Trophoblast cell (in vitro differentiated cells and primary cell): ENCODE data around the gene NUTM2F.
"Not testable (repeated sequence)": the region's sequence is repeated elsewhere in the genome, so short reads cannot be mapped to it uniquely, and the experiment has no call there.

Experiments used
- DNase-seq, 2 donors: peaks; one replicate each; pipeline ENCODE4 v3.0.0-alpha.2; 2016
- H2AFZ ChIP-seq: 2 replicates; pipeline ENCODE4 v1.6.1; 2013; ENCODE audit warnings: low read length, moderate library complexity, mild to moderate bottlenecking; ENCODE audit not compliant: insufficient read depth, poor library complexity
- H2AK5ac ChIP-seq: 2 replicates; pipeline ENCODE4 v1.6.1; 2013; ENCODE audit warnings: mild to moderate bottlenecking, low read length
- H2BK120ac ChIP-seq: 2 replicates; pipeline ENCODE4 v1.6.1; 2013; ENCODE audit warnings: low read length, mild to moderate bottlenecking, moderate library complexity; ENCODE audit not compliant: insufficient read depth, poor library complexity
- H2BK12ac ChIP-seq: 2 replicates; pipeline ENCODE4 v1.6.1; 2013; ENCODE audit warnings: mild to moderate bottlenecking, low read length, moderate library complexity
- H2BK5ac ChIP-seq: 2 replicates; pipeline ENCODE4 v1.6.1; 2013; ENCODE audit warnings: low read length, low read depth, moderate library complexity, mild to moderate bottlenecking; ENCODE audit not compliant: poor library complexity
- H3K14ac ChIP-seq: 2 replicates; pipeline ENCODE4 v1.6.1; 2013; ENCODE audit warnings: mild to moderate bottlenecking, low read length
- H3K18ac ChIP-seq: 2 replicates; pipeline ENCODE4 v1.6.1; 2013; ENCODE audit warnings: mild to moderate bottlenecking, low read length
- H3K23ac ChIP-seq: 2 replicates; pipeline ENCODE4 v1.6.1; 2013; ENCODE audit warnings: low read length
- H3K27ac ChIP-seq: 2 replicates; pipeline ENCODE4 v1.5.1; 2013; ENCODE audit warnings: low read depth, mild to moderate bottlenecking, inconsistent platforms, low read length, moderate library complexity
- H3K27me3 ChIP-seq: 2 replicates; pipeline ENCODE4 v1.6.1; 2013; ENCODE audit warnings: inconsistent platforms, mild to moderate bottlenecking, low read length, moderate library complexity; ENCODE audit not compliant: insufficient read depth
- H3K36me3 ChIP-seq, 2 experiments: 1 replicate in 1 of 2; 2 replicates in 1 of 2; pipeline ENCODE4 v1.6.1; 2013; ENCODE audit warnings: low read length in 2 of 2, mild to moderate bottlenecking in 2 of 2, moderate library complexity in 1 of 2; ENCODE audit not compliant: insufficient read depth in 2 of 2, control insufficient read depth in 1 of 2
- H3K4ac ChIP-seq: 2 replicates; pipeline ENCODE4 v1.6.1; 2013; ENCODE audit warnings: low read depth, mild to moderate bottlenecking, low read length, moderate library complexity
- H3K4me1 ChIP-seq, 2 experiments: 1 replicate in 1 of 2; 2 replicates in 1 of 2; pipeline ENCODE4 v1.6.1; 2013; ENCODE audit warnings: low read length in 2 of 2, mild to moderate bottlenecking in 2 of 2, moderate library complexity in 1 of 2; ENCODE audit not compliant: insufficient read depth in 2 of 2, control insufficient read depth in 1 of 2
- H3K4me2 ChIP-seq: 2 replicates; pipeline ENCODE4 v1.6.1; 2013; ENCODE audit warnings: inconsistent platforms, mild to moderate bottlenecking, low read length, moderate library complexity
- H3K4me3 ChIP-seq: 2 replicates; pipeline ENCODE4 v1.5.1; 2013; ENCODE audit warnings: mild to moderate bottlenecking, low read depth, low read length, inconsistent platforms
- H3K79me1 ChIP-seq: one replicate; pipeline ENCODE4 v1.6.1; 2013; ENCODE audit warnings: low read length
- H3K79me2 ChIP-seq: 2 replicates; pipeline ENCODE4 v1.6.1; 2013; ENCODE audit warnings: low read length, mild to moderate bottlenecking; ENCODE audit not compliant: control insufficient read depth, insufficient read depth, poor library complexity
- H3K9ac ChIP-seq: 2 replicates; pipeline ENCODE4 v1.6.1; 2013; ENCODE audit warnings: mild to moderate bottlenecking, low read length
- H3K9me3 ChIP-seq: 2 replicates; pipeline ENCODE4 v1.6.1; 2013; ENCODE audit warnings: low read depth, mild to moderate bottlenecking, control low read depth, inconsistent platforms, low read length; ENCODE audit not compliant: insufficient read depth
- H4K12ac ChIP-seq: 2 replicates; pipeline ENCODE4 v1.6.1; 2013; ENCODE audit warnings: low read depth, mild to moderate bottlenecking, low read length, moderate library complexity
- H4K8ac ChIP-seq: 2 replicates; pipeline ENCODE4 v1.6.1; 2013; ENCODE audit warnings: low read depth, mild to moderate bottlenecking, low read length, moderate library complexity
- H4K91ac ChIP-seq: one replicate; pipeline ENCODE4 v1.6.1; 2013; ENCODE audit warnings: low read depth, mild to moderate bottlenecking, low read length, moderate library complexity
- WGBS: extraction: QIAGEN DNeasy Blood & Tissue Kit; methylation state at CpG from one replicate; pipeline ENCODE4 v1.1.7; 2013; ENCODE audit warnings: missing lambda C conversion rate; ENCODE audit not compliant: insufficient read length, insufficient coverage; ENCODE audit errors: extremely low coverage; 5-methylcytosine and 5-hydroxymethylcytosine counted together

The NUTM2F gene

GRCh38 chr9:94277029-94277428 lies 51.4 kb downstream of the NUTM2F start:
- H2BK120ac ChIP-seq, H2AFZ ChIP-seq, H4K12ac ChIP-seq, H3K23ac ChIP-seq, H3K4me2 ChIP-seq, H3K79me2 ChIP-seq, H3K14ac ChIP-seq, H3K9me3 ChIP-seq, H3K36me3 ChIP-seq, H3K79me1 ChIP-seq, H3K4me1 ChIP-seq, H2BK12ac ChIP-seq, H3K27ac ChIP-seq, H3K4me3 ChIP-seq, H3K4ac ChIP-seq, H3K9ac ChIP-seq, H4K91ac ChIP-seq, DNase-seq, H2AK5ac ChIP-seq, H4K8ac ChIP-seq, H2BK5ac ChIP-seq, H3K27me3 ChIP-seq, H3K18ac ChIP-seq: not testable (repeated sequence)
- WGBS = no CpG with 5 or more reads among the region's 4 CpGs

- Histone ChIP-seq H2AK5ac (no peak overlapping the region), H3K23ac (no peak overlapping the region), H3K36me3 (peaks cover 2% of the 10 kb centered on the region in 2 experiments), H2BK12ac (no peak overlapping the region), H3K14ac (no peak overlapping the region), H3K4me2 (no peak overlapping the region), H3K79me2 (no peaks in the 10 kb centered on the region), H2BK5ac (no peak overlapping the region), H3K4ac (no peak overlapping the region), H3K79me1 (no peaks in the 10 kb centered on the region), H2AFZ (no peak overlapping the region), H4K12ac (no peak overlapping the region), H4K91ac (no peak overlapping the region), H3K9ac (no peak overlapping the region), H3K9me3 (peaks cover 3% of the 10 kb centered on the region), H3K4me1 (no peaks in the 10 kb centered on the region), H3K4me3 (no peak overlapping the region), H3K18ac (no peak overlapping the region), H3K27ac (no peak overlapping the region), H3K27me3 (no peaks in the 10 kb centered on the region), H2BK120ac (no peak overlapping the region), H4K8ac (no peak overlapping the region)
- no CpG with 5 or more reads among the region's 1 CpG for WGBS
- no peak for DNase-seq
Measured at GRCh38 chr9:94270009-94270408, 58.4 kb downstream of the NUTM2F start.

GRCh38 chr9:94269264-94269663 lies 59.2 kb downstream of the NUTM2F start:
- Histone ChIP-seq H3K79me2 (no peaks in the 10 kb centered on the region), H3K79me1 (no peaks in the 10 kb centered on the region), H4K12ac (no peak overlapping the region), H2AK5ac (no peak overlapping the region), H3K36me3 (peaks cover 2% of the 10 kb centered on the region in 2 experiments), H3K18ac (no peak overlapping the region), H3K9ac (no peak overlapping the region), H3K27me3 (no peaks in the 10 kb centered on the region), H3K27ac (no peak overlapping the region), H3K9me3 (peaks cover 3% of the 10 kb centered on the region), H3K4me1 (no peaks in the 10 kb centered on the region), H2BK120ac (no peak overlapping the region), H3K14ac (no peak overlapping the region), H2BK12ac (no peak overlapping the region), H2BK5ac (no peak overlapping the region), H3K23ac (no peak overlapping the region), H2AFZ (no peak overlapping the region), H4K91ac (no peak overlapping the region), H3K4me2 (no peak overlapping the region), H3K4ac (no peak overlapping the region), H4K8ac (no peak overlapping the region), H3K4me3 (no peak overlapping the region)
- WGBS = no CpG with 5 or more reads among the region's 8 CpGs
- DNase-seq = no peak
